ENCODE data around the gene FAM168B.

- no peak for TF ChIP-seq CTCF (IDR thresholded peaks at IDR 0.05; ENCODE audit: low read length)
- TF ChIP-seq EZH2 (IDR thresholded peaks at IDR 0.05; ENCODE audit: borderline replicate concordance, low read length), result no peak
Observed at GRCh38 chr2:131104487-131105155, 11.4 kb upstream of the FAM168B start.
